ENCODE measurements around the gene GNG4. TPM values are rescaled to one million over a fixed set of nuclear protein-coding genes. Genes with fewer than 3 reads are reported as not detected.

GNG4 gene
- total and polyA plus RNA-seq, 3 donors from 2014 or later, result 2.9 to 3.3 (median 3.2) TPM

GRCh38 chr1:235683653-235684052 lies 34.1 kb upstream of the GNG4 start:
- Histone ChIP-seq H3K27me3 (no peaks in the 10 kb centered on the region), H3K4me3 (no peak overlapping the region), H3K36me3 (ENCODE audit: low read depth, missing control alignments) (no peaks in the 10 kb centered on the region), H3K4me1 (no peaks in the 10 kb centered on the region), H3K9me3 (no peaks in the 10 kb centered on the region), H3K27ac (no peak overlapping the region)
- TF ChIP-seq CTCF (IDR thresholded peaks at IDR 0.05) (no peak), POLR2A (IDR thresholded peaks at IDR 0.05) (no peak)
- intact Hi-C loops (cut with DNase I; ENCODE audit: low total_unique reads), result no loop called here
- 43 to 59% methylated on average over 1 of the region's 1 CpG for WGBS, 2 donors
- no peak for DNase-seq

GRCh38 chr1:235682216-235682615 lies 32.6 kb upstream of the GNG4 start:
- TF ChIP-seq CTCF (IDR thresholded peaks at IDR 0.05) (no peak), POLR2A (IDR thresholded peaks at IDR 0.05) (no peak)
- H3K4me1 ChIP-seq, result no peaks in the 10 kb centered on the region
- WGBS, 2 donors, result 95 to 100% methylated on average over 3 of the region's 3 CpGs
- H3K36me3 ChIP-seq (ENCODE audit: low read depth, missing control alignments), result no peaks in the 10 kb centered on the region
- no peak for DNase-seq
- H3K27me3 ChIP-seq, result no peaks in the 10 kb centered on the region
- intact Hi-C loops (cut with DNase I; ENCODE audit: low total_unique reads), result no loop called here
- H3K27ac ChIP-seq, result no peak overlapping the region
- no peak overlapping the region for H3K4me3 ChIP-seq
- no peaks in the 10 kb centered on the region for H3K9me3 ChIP-seq

GRCh38 chr1:235679644-235680043 lies 30.1 kb upstream of the GNG4 start:
- DNase-seq, result no peak
- WGBS, 2 donors, result 84 to 88% methylated on average over 3 of the region's 3 CpGs
- no peak overlapping the region for H3K27ac ChIP-seq
- H3K9me3 ChIP-seq, result no peaks in the 10 kb centered on the region
- no peak overlapping the region for H3K4me3 ChIP-seq
- no peaks in the 10 kb centered on the region for H3K36me3 ChIP-seq (ENCODE audit: low read depth, missing control alignments)
- intact Hi-C loops (cut with DNase I; ENCODE audit: low total_unique reads), result no loop called here
- H3K27me3 ChIP-seq, result no peaks in the 10 kb centered on the region
- H3K4me1 ChIP-seq, result no peaks in the 10 kb centered on the region
- TF ChIP-seq POLR2A (IDR thresholded peaks at IDR 0.05), result no peak
- no peak for TF ChIP-seq CTCF (IDR thresholded peaks at IDR 0.05)

- Histone ChIP-seq H3K4me1 (no peaks in the 10 kb centered on the region), H3K36me3 (ENCODE audit: low read depth, missing control alignments) (no peaks in the 10 kb centered on the region), H3K9me3 (no peaks in the 10 kb centered on the region), H3K4me3 (no peak overlapping the region), H3K27me3 (no peaks in the 10 kb centered on the region), H3K27ac (no peak overlapping the region)
- intact Hi-C loops (cut with DNase I; ENCODE audit: low total_unique reads), result no loop called here
- TF ChIP-seq POLR2A (IDR thresholded peaks at IDR 0.05) (no peak), CTCF (IDR thresholded peaks at IDR 0.05) (no peak)
- 65 to 82% methylated on average over 2 of the region's 2 CpGs for WGBS, 2 donors
- DNase-seq, result no peak
These were observed 29.4 kb upstream of the GNG4 start for GRCh38 chr1:235679005-235679404.

GRCh38 chr1:235675152-235675890 lies 25.7 kb upstream of the GNG4 start:
- WGBS, 2 donors, result 94 to 96% methylated on average over 10 of the region's 10 CpGs
- Histone ChIP-seq H3K36me3 (ENCODE audit: low read depth, missing control alignments) (no peaks in the 10 kb centered on the region), H3K27ac (no peak overlapping the region), H3K4me3 (no peak overlapping the region), H3K9me3 (no peaks in the 10 kb centered on the region), H3K27me3 (no peaks in the 10 kb centered on the region), H3K4me1 (no peaks in the 10 kb centered on the region)
- intact Hi-C loops (cut with DNase I; ENCODE audit: low total_unique reads), result no loop called here
- TF ChIP-seq CTCF (IDR thresholded peaks at IDR 0.05), result no peak
- no peak for TF ChIP-seq POLR2A (IDR thresholded peaks at IDR 0.05)
- no peak for DNase-seq
